ENCODE data around the gene MS4A18. TPM values are rescaled to one million over a fixed set of nuclear protein-coding genes. Genes with fewer than 3 reads are reported as not detected.

The MS4A18 gene
- total RNA-seq, 1 experiment from 2014 or later, result not detected

DNA sequence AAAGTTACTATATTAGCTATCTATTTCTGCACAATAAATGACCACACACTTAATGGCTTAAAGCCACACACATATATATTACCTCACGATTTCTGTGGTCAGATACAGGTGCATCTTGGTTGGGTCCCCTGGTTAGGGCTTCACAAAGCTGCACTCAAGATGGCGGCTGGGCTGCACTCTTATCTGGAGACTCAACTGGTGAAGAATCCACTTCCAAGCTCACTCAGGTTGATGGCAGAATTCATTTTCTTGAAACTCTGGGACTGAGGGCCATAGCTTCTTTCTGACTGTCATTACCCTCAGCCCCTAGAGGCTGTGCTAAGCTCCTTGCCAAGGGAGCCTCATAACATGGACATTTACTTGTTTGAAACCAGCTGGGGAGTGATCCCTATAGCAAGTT lies 55.5 kb downstream of the MS4A18 start (continued):
- TF ChIP-seq RAD21 (IDR thresholded peaks at IDR 0.05; ENCODE audit: low read depth) (no peak), CEBPB (IDR thresholded peaks at IDR 0.05; ENCODE audit: low read depth) (no peak), EZH2 (IDR thresholded peaks at IDR 0.05) (no peak)
- TF ChIP-seq, protein P1, sequence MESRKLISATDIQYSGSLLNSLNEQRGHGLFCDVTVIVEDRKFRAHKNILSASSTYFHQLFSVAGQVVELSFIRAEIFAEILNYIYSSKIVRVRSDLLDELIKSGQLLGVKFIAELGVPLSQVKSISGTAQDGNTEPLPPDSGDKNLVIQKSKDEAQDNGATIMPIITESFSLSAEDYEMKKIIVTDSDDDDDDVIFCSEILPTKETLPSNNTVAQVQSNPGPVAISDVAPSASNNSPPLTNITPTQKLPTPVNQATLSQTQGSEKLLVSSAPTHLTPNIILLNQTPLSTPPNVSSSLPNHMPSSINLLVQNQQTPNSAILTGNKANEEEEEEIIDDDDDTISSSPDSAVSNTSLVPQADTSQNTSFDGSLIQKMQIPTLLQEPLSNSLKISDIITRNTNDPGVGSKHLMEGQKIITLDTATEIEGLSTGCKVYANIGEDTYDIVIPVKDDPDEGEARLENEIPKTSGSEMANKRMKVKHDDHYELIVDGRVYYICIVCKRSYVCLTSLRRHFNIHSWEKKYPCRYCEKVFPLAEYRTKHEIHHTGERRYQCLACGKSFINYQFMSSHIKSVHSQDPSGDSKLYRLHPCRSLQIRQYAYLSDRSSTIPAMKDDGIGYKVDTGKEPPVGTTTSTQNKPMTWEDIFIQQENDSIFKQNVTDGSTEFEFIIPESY (IDR thresholded peaks at IDR 0.05; ENCODE audit: extremely low read depth, insufficient replicate concordance, low read length), result no peak

DNA sequence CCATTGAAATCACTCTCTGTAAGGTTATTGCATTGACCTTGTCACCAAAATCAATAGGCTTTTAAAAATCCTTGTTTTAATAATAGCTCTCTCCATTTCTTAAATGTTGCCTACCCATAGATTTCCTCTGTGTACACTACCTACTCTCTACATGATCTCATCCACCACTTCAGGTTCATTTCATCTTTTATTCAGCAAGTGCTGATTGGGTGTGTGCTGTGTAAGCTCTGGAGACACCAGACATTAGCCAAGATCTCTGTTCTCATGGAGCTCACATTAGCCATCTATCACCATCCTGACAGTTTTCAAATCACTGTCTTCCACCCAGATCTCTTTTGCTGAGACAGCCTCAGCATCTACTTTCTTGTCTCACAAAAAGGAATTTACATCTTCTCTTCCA lies 56.3 kb downstream of the MS4A18 start:
- no peak overlapping the region for H3K4me3 ChIP-seq (replicated peaks in 1 of 2; ENCODE audit: low read depth in 1 of 2, low read length in 2 of 2)
- H3K4me2 ChIP-seq (ENCODE audit: low read length), result no peak overlapping the region
- no TSS peak for BruUV-seq (replicated peaks)
- TF ChIP-seq CEBPB (IDR thresholded peaks at IDR 0.05; ENCODE audit: low read depth), result no peak
- TF ChIP-seq EZH2 (IDR thresholded peaks at IDR 0.05), result no peak
- no peak for TF ChIP-seq SP1 (IDR thresholded peaks at IDR 0.05; ENCODE audit: low read depth)
- no peak for TF ChIP-seq ZFX (IDR thresholded peaks at IDR 0.05)
- TF ChIP-seq, protein P2, sequence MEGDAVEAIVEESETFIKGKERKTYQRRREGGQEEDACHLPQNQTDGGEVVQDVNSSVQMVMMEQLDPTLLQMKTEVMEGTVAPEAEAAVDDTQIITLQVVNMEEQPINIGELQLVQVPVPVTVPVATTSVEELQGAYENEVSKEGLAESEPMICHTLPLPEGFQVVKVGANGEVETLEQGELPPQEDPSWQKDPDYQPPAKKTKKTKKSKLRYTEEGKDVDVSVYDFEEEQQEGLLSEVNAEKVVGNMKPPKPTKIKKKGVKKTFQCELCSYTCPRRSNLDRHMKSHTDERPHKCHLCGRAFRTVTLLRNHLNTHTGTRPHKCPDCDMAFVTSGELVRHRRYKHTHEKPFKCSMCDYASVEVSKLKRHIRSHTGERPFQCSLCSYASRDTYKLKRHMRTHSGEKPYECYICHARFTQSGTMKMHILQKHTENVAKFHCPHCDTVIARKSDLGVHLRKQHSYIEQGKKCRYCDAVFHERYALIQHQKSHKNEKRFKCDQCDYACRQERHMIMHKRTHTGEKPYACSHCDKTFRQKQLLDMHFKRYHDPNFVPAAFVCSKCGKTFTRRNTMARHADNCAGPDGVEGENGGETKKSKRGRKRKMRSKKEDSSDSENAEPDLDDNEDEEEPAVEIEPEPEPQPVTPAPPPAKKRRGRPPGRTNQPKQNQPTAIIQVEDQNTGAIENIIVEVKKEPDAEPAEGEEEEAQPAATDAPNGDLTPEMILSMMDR (IDR thresholded peaks at IDR 0.05 in 2 of 3, conservative IDR thresholded peaks at IDR 0.05 in 1 of 3; ENCODE audit: borderline replicate concordance in 1 of 3, insufficient read depth in 1 of 3, low read depth in 2 of 3, low read length in 2 of 3), result no peak
- TF ChIP-seq, protein P3, sequence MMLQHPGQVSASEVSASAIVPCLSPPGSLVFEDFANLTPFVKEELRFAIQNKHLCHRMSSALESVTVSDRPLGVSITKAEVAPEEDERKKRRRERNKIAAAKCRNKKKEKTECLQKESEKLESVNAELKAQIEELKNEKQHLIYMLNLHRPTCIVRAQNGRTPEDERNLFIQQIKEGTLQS (IDR thresholded peaks at IDR 0.05), result no peak
- no peak for TF ChIP-seq CBX3 (IDR thresholded peaks at IDR 0.05; ENCODE audit: low read depth)
- ChIA-PET RAD21 (ENCODE audit: low non-redundant PET in 1 of 2, low total read pairs in 2 of 2, uncharacterized antibody in 2 of 2, unreplicated experiment in 2 of 2) (no interaction called here), CTCF (no interaction called here), POLR2A (no interaction called here)
- no peaks in the 10 kb centered on the region for H3K36me3 ChIP-seq (ENCODE audit: control insufficient read depth in 1 of 2, insufficient read depth in 2 of 2, low read length in 2 of 2)
- no peaks in the 10 kb centered on the region for H3K9me3 ChIP-seq (ENCODE audit: control insufficient read depth in 1 of 2, insufficient read depth in 1 of 2, low read depth in 1 of 2, low read length in 2 of 2)
- H3K79me2 ChIP-seq (ENCODE audit: insufficient read depth, low read length), result no peaks in the 10 kb centered on the region
- no peak for DNase-seq (ENCODE audit: low read depth, low spot score)
- H3K4me1 ChIP-seq (ENCODE audit: control insufficient read depth in 1 of 2, insufficient read depth in 2 of 2, low read length in 2 of 2), result peaks cover 0 to 12% of the 10 kb centered on the region in 2 experiments; a peak in 3 of 4 replicates
- no peak for ATAC-seq
- intact Hi-C loops (cut with micrococcal nuclease), result no loop called here
- no peaks in the 10 kb centered on the region for H3K9me2 ChIP-seq (ENCODE audit: insufficient read depth)
- H3K27me3 ChIP-seq (ENCODE audit: insufficient read depth, low read length), result no peaks in the 10 kb centered on the region
- H3K9ac ChIP-seq (ENCODE audit: low read length), result no peak overlapping the region
- no peak overlapping the region for H3K27ac ChIP-seq (ENCODE audit: low read depth, low read length)
- no peaks in the 10 kb centered on the region for H4K20me1 ChIP-seq (ENCODE audit: insufficient read depth)
- no peak overlapping the region for H2AFZ ChIP-seq (ENCODE audit: low read depth, low read length, poor library complexity, severe bottlenecking)

Data from HCT116 (cell line).